Measurements from ENCODE around the gene PRKAR1B. TPM values are rescaled to one million over a fixed set of nuclear protein-coding genes. Genes with fewer than 3 reads are reported as not detected.

The PRKAR1B gene
- total RNA-seq, 1 experiment from 2014 or later, result 43.3 TPM

DNA sequence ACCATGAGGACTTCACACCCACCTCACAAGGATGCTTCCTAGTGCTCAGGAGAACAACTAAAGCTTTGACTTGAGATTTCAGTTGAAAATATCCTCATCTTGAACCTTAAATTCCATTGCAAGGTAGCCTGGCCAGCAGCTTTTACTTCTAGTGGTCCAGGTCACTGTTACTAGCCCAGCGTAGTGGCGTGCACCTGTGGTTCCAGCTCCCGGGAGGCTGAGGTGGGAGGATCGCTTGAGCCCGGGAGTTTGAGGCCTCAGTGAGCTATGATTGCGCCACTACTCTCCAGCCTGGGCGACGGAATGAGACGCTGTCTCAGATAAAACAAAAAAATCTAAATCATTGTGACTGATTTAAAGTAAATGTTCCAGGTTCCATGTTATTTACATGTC lies 28.3 kb upstream of the PRKAR1B start:
- Histone ChIP-seq H3T11ph (ENCODE audit: low read length) (no peak overlapping the region), H3K79me1 (ENCODE audit: insufficient read depth, low read depth, low read length, poor library complexity, severe bottlenecking) (no peaks in the 10 kb centered on the region), H3K4me1 (ENCODE audit: insufficient read depth, low read length) (no peaks in the 10 kb centered on the region), H2AFZ (ENCODE audit: low read length) (no peak overlapping the region), H3K4ac (ENCODE audit: low read depth, low read length) (no peak overlapping the region), H2BK15ac (ENCODE audit: low read depth, low read length) (no peak overlapping the region), H3K79me2 (ENCODE audit: insufficient read depth, low read length) (no peaks in the 10 kb centered on the region), H4K8ac (replicated peaks; ENCODE audit: insufficient read length, low read depth, low read length) (no peak overlapping the region), H3K18ac (ENCODE audit: insufficient read length, low read depth, low read length) (no peak overlapping the region), H3K9ac (ENCODE audit: extremely low read depth, insufficient read length, low read length) (no peak overlapping the region), H3K9me3 (ENCODE audit: control insufficient read depth, low read depth, low read length) (no peaks in the 10 kb centered on the region), H3K56ac (ENCODE audit: insufficient read length, low read depth, low read length) (no peak overlapping the region), H4K5ac (ENCODE audit: insufficient read length, low read depth, low read length) (no peak overlapping the region), H3K23me2 (ENCODE audit: insufficient read length, low read depth, low read length, poor library complexity, severe bottlenecking) (no peaks in the 10 kb centered on the region), H2BK120ac (ENCODE audit: low read depth, low read length, poor library complexity, severe bottlenecking) (no peak overlapping the region), H4K91ac (ENCODE audit: insufficient read length, low read depth, low read length) (no peak overlapping the region), H2BK12ac (ENCODE audit: insufficient read length, low read depth, low read length) (no peak overlapping the region), H2AK5ac (ENCODE audit: insufficient read length, low read length) (no peak overlapping the region), H2BK5ac (ENCODE audit: insufficient read length, low read length) (no peak overlapping the region), H3K4me2 (ENCODE audit: insufficient read depth, insufficient read length, low read length) (no peak overlapping the region), H3K14ac (ENCODE audit: insufficient read depth, low read length) (no peak overlapping the region), H3K23ac (ENCODE audit: insufficient read length, low read depth, low read length) (no peak overlapping the region), H3K27me3 (ENCODE audit: insufficient read depth, low read length) (no peaks in the 10 kb centered on the region), H4K20me1 (ENCODE audit: control insufficient read depth, insufficient read depth, insufficient read length) (peaks cover under 1% of the 10 kb centered on the region), H2BK20ac (ENCODE audit: low read depth, low read length, poor library complexity, severe bottlenecking) (no peak overlapping the region), H3K27ac (ENCODE audit: insufficient read length, low read depth, low read length) (no peak overlapping the region)
- Mint-ChIP-seq H3K9me3 (no peaks in the 10 kb centered on the region), H3K4me3 (no peak overlapping the region), H3K4me1 (no peaks in the 10 kb centered on the region), H3K36me3 (ENCODE audit: insufficient read depth in 1 of 3, low read depth in 3 of 3) (peaks cover 36 to 79% (median 78%) of the 10 kb centered on the region in 3 experiments), H3K27me3 (ENCODE audit: low read depth) (no peaks in the 10 kb centered on the region), H3K27ac (no peak overlapping the region)
- no peak for DNase-seq
- no CpG with 5 or more reads among the region's 9 CpGs for WGBS (ENCODE audit: extremely low coverage, insufficient read length, low lambda C conversion rate)
- TF ChIP-seq, protein P1, sequence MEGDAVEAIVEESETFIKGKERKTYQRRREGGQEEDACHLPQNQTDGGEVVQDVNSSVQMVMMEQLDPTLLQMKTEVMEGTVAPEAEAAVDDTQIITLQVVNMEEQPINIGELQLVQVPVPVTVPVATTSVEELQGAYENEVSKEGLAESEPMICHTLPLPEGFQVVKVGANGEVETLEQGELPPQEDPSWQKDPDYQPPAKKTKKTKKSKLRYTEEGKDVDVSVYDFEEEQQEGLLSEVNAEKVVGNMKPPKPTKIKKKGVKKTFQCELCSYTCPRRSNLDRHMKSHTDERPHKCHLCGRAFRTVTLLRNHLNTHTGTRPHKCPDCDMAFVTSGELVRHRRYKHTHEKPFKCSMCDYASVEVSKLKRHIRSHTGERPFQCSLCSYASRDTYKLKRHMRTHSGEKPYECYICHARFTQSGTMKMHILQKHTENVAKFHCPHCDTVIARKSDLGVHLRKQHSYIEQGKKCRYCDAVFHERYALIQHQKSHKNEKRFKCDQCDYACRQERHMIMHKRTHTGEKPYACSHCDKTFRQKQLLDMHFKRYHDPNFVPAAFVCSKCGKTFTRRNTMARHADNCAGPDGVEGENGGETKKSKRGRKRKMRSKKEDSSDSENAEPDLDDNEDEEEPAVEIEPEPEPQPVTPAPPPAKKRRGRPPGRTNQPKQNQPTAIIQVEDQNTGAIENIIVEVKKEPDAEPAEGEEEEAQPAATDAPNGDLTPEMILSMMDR (conservative IDR thresholded peaks at IDR 0.05), result no peak
